GM20000 (cell line): Measurements from ENCODE around the gene NDUFA12.
"Not testable (repeated sequence)": the region's sequence is repeated elsewhere in the genome, so short reads cannot be mapped to it uniquely, and the experiment has no call there.

ENCODE experiments used
- DNase-seq: peaks from one replicate; pipeline ENCODE4 v3.0.0; 2012; ENCODE audit warnings: low spot score
- TF ChIP-seq, protein P1 (sequence below): IDR thresholded peaks from 2 replicates; pipeline ENCODE4 v1.5.1; 2012; ENCODE audit warnings: mild to moderate bottlenecking, control low read depth; ENCODE audit errors: extremely low read depth, missing control alignments

Gene NDUFA12

DNA sequence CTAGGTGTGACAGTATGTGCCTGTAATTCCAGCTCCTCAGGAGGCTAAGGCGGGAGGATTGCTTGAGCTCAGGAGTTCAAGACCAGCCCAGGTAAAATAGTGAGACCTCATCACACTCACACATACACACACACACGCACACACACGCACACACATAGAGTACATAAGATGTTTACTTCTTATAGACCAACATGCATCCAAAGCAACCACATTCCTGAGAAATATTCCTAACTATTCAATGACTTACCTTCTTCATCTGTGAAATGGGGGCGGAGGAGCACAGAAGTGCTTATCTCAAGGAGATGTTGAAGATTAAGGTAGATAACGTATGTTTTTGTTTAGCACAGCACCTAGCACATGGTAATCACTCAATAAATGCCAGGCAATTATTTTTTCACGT is 6.4 kb downstream of the NDUFA12 start:
- no peak for DNase-seq
- TF ChIP-seq, protein P1, sequence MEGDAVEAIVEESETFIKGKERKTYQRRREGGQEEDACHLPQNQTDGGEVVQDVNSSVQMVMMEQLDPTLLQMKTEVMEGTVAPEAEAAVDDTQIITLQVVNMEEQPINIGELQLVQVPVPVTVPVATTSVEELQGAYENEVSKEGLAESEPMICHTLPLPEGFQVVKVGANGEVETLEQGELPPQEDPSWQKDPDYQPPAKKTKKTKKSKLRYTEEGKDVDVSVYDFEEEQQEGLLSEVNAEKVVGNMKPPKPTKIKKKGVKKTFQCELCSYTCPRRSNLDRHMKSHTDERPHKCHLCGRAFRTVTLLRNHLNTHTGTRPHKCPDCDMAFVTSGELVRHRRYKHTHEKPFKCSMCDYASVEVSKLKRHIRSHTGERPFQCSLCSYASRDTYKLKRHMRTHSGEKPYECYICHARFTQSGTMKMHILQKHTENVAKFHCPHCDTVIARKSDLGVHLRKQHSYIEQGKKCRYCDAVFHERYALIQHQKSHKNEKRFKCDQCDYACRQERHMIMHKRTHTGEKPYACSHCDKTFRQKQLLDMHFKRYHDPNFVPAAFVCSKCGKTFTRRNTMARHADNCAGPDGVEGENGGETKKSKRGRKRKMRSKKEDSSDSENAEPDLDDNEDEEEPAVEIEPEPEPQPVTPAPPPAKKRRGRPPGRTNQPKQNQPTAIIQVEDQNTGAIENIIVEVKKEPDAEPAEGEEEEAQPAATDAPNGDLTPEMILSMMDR, result no peak

DNA sequence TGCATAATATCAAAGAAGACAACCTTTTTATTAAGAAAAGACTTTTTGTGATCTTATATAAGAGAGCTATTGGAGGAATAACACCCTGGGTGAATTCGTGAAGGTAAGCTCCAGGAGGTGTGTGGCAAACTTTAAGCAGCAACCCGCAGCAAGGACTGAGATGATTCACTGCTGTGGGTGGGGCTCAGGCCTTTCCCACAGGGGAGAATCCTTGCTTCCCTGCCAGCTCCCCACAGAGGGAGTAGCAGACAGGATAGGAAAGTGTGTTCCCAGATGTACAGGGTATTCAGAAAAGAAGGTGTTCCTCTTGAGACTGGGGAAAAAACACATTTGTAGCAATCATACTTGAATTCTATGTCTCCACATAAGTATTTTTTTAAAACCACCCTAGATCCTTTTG is 9.2 kb downstream of the NDUFA12 start:
- DNase-seq, result no peak
- TF ChIP-seq, protein P1, result no peak

DNA sequence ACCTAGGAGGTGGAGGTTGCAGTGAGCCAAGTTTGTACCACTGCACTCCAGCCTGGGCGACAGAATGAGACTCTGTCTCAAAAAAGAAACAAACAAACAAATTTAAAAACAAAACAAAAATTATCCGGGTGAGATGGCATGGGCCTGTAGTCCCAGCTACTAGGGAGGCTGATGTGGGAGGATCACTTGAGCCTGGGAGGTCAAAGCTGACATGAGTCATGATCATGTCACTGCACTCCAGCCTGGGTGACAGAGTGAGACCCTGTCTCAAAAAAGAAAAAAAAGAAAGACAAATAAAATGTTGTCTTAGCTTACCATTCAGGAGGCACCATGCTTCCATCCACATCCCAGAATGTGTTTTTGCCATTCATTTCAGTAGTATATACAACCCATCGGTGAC is 9.6 kb downstream of the NDUFA12 start:
- DNase-seq, result not testable (repeated sequence)

DNA sequence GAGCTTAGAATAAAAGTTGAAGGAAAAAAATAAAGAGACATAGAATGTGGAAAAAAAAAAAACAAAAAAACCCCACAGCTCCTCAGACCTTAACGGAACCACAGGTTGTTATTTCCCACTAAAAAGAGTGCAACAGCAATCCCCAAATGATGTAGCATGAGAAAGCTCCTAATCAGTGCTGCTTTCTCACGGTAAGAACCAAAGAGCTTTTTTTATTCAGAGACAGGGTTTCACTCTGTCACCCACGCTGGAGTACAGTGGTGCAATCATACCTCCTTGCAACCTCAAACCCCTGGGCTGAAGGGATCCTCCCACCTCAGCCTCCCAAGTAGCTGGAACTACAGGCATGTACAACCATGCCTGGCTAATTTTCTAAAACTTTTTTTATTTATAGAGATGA is 13.3 kb downstream of the NDUFA12 start:
- DNase-seq, result no peak

DNA sequence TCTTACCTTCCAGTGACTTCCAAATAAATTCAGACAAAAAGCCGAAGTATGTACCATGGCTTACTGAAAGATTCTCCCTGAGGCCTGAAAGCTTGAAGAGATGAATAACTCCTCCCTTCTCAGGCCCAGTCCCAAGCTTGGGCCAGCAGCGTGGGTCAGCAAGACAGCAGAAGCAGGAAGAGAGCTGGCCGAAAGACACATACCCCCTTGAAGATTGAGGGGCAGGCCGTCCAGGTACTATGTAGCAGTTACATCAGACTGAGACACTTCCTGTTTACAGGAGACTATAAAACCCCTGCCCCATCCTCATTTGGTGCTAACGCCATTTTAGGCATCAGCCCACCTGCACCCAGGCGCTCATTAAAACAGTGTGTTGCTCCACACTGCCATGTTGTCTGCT is 15.0 kb downstream of the NDUFA12 start:
- no peak for DNase-seq
- TF ChIP-seq, protein P1, result no peak

More for the DNA sequence above, 13.3 kb downstream of the NDUFA12 start:
- TF ChIP-seq, protein P1, result no peak

DNA sequence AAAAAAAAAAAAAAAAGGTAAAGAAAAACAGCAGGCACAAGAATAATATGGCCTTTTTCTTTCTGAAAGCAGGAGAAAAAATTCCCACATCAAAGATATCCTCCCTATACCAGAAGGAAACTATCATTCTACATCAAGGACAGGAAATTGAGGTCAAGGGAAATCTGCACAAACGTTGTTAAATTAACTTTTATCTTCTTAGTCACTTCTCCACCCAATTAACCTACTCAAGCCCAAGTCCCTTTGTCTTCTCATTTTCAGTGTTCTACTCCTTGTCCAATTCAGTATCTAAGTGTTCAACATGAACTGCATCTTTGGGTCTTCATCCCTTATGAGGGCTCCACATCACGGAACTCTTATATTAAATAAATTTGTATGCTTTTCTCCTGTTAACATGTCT is 15.7 kb downstream of the NDUFA12 start:
- no peak for DNase-seq
- TF ChIP-seq, protein P1, result no peak

DNA sequence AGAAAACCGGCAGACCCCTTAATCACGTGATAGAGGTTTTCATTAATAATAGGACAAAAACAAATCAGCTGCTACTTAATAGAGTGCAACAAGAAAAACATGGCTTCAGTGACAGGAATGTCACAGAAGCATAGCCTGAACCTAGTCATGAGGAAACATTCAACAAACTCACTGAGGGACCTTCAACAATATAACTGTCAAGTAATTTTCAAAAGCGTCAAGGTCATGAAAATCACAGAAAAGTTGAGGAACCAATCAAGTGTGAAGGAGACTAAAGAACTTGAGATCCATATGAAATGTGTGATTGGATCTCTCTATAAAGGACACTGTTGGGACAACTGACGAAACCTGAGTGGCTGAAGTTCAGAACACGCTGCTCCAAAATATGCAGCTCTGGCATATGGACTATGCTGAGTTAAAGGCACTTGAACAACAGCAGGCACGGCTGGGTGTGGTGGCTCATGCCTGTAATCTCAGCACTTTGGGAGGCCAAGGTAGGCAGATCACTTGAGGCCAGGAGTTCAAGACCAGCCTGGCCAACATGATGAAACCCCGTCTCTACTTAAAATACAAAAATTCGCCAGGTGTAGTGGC is 16.3 kb downstream of the NDUFA12 start:
- DNase-seq, result no peak
- TF ChIP-seq, protein P1, result no peak

DNA sequence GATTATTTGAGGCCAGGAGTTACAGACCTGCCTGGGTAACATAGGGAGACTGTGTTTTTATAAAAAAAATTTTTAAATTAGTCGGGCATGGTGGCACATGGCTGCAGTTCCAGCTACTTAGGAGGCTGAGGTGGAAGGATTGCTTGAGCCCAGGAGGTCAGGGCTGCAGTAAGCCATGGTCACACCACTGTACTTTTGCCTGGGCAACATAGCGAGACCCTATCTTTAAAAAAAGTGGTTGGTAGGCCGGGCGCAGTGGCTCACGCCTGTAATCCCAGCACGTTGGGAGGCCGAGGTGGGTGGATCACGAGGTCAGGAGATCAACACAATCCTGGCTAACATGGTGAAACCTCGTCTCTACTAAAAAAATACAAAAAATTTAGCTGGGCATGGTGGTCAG is 18.4 kb downstream of the NDUFA12 start:
- DNase-seq, result not testable (repeated sequence)
